GM18909 (cell line): ENCODE measurements around the gene ODAD2.
"Not testable (repeated sequence)": the region's sequence is repeated elsewhere in the genome, so short reads cannot be mapped to it uniquely, and the experiment has no call there.

Experiments used
- ATAC-seq: cut with Tn5 transposase; IDR thresholded peaks from one replicate; pipeline ENCODE4 v1.9.1; 2021; ENCODE audit warnings: mild to moderate bottlenecking; ENCODE audit not compliant: unreplicated experiment, poor library complexity

The ODAD2 gene, protein sequence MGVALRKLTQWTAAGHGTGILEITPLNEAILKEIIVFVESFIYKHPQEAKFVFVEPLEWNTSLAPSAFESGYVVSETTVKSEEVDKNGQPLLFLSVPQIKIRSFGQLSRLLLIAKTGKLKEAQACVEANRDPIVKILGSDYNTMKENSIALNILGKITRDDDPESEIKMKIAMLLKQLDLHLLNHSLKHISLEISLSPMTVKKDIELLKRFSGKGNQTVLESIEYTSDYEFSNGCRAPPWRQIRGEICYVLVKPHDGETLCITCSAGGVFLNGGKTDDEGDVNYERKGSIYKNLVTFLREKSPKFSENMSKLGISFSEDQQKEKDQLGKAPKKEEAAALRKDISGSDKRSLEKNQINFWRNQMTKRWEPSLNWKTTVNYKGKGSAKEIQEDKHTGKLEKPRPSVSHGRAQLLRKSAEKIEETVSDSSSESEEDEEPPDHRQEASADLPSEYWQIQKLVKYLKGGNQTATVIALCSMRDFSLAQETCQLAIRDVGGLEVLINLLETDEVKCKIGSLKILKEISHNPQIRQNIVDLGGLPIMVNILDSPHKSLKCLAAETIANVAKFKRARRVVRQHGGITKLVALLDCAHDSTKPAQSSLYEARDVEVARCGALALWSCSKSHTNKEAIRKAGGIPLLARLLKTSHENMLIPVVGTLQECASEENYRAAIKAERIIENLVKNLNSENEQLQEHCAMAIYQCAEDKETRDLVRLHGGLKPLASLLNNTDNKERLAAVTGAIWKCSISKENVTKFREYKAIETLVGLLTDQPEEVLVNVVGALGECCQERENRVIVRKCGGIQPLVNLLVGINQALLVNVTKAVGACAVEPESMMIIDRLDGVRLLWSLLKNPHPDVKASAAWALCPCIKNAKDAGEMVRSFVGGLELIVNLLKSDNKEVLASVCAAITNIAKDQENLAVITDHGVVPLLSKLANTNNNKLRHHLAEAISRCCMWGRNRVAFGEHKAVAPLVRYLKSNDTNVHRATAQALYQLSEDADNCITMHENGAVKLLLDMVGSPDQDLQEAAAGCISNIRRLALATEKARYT

DNA sequence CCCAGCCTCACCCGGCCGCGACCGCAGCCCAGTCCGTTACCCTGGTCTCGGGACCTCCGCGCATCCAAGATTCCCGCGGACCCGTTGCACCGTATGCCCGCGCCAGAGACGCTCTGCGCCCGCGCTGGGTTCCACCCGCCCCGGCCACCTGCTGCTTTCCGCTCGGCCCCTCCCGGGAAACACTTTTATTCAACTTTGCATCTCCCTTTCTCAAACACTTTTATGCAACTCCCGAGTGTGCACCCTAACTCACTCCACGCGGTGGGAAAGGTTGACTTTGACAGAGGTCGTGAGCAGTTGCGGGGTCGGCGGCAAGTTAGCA is at the start of gene ODAD2:
ODAD2 (minus strand) TSS at position 126 of the 322 bp plus-strand sequence. CDS start 3,937 bp downstream, outside the sequence.
- ATAC-seq, result no peak

- no peak for ATAC-seq
Observed at GRCh38 chr10:28047061-28047460, 48.2 kb upstream of the ODAD2 start.

DNA sequence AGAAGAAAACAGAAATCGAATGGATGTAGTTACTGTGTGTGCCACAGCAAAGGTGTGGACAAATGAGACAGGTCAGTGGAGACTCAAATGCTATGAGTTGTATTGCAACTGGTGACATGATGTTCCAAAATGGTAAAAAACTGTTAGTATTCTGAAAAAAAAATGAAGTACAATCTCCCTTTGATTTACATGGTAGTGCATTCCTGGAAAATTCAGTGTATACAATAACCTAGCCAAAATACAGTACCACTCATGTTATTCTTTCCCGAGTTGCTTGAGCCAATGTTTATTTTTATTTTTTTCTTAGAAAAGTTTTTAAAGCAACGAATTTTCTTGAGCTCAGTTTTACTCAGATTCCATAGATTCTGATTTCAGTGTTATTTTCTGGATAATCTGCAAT is 47.7 kb upstream of the ODAD2 start:
- no peak for ATAC-seq

- ATAC-seq, result no peak
Observed at GRCh38 chr10:28043941-28044340, 45.1 kb upstream of the ODAD2 start.

DNA sequence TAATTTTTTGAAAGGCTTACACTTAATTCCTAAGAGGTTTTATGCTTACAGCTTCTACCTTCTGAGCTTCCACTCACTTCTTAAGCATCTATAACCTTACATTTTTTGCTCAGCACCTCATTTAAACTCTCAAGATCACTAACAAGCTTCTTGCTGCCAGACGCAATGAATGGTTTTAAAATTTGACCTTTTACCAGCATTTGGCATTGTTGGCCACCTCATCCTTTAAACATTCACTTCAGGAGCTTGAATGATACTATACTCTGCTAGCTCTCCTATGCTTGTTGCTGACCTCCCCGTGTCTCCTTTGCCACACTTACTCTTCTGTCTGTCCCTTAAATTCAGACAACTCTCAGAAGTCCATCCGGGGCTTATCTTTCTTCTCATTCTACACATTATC is 37.7 kb upstream of the ODAD2 start:
- ATAC-seq, result no peak

DNA sequence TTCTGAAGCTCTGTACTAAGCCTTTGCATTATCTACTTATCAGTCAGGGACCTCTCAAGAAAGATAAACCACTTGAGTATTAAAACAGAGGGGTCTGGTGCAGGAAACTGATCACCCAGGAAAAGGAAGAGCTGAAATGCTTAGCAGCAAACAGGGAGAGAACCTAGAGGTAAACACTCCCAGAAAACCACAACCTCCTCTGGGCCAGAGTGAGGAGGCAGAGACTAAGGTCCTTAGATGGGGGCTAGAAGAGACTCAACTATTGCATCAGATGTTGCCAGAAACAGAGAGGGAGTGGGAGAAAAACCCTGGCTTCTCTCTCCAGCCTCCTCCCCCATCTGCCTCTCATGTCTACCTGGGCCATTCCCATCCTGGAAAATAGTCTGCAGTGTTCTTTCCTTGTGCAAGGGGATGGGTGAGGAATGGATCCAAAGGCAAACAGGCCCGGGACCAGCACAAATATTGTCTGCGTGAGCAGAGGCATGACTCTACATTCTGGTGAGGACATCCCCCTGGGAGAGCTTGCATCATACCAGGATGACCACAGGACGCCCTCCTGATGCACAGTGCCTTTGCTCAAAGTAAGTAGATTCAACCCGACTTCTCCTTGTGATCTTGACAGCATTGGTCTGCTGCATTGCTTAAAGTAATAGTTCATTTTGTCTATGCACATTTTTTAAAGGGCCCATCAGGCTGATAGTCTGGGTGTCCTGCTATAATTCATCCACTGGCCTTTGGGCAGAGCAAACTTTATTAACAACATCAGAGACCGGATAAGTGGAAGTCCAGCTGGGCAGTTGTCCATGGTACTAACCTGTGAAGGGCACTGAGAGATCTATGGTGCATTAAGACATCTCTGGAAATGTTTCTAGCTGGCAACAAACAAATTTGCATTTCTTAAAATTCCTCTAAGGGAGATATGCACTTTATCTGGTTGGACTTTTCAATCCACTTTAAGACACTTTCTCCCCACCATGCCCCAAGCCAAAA is 22.4 kb upstream of the ODAD2 start:
- no peak for ATAC-seq

GRCh38 chr10:28020080-28020860 is 21.4 kb upstream of the ODAD2 start:
- no peak for ATAC-seq

DNA sequence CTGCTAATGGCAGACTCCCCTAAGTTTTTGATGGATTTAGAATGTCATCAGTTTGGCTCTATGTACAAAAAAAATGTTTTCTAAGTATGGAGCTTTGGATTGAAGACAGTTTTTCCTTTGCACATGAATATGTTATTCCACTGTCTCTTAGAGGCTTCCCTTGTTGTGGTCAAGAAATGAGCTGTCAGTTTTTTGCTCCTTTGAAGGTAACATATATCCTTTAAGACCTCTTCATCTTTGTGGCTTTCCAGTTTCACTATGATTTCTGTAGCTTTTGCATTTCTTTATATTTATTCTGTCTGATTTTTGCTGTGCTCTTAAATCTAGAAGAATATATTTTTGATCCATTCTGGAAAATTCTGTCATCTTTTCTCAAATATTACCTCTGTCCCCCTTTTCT is 15.8 kb upstream of the ODAD2 start:
- no peak for ATAC-seq

DNA sequence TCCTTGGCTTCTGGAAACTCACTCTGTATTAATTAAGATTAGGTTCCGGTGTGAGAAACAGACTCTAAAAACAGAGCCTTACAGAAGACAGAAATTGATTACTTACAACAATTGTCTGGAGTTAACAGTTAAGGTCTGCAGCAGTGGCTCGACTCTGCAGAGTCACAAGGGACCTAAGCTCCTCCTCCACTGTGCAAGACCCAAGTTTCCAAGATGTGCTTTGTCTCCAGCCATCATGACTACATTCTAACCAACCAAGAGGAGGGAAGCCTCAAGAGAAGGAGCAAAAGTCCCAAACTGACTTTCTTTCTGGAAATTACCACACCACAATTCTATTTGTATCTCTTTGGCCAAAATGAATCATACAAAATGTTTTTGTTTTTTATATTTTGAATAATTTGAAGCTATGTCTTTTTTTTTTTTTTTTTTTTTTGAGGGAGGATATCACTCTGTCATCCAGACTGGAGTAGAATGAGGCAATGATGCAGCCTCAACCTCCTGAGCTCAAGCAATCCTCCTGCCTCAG is 14.2 kb upstream of the ODAD2 start:
- no peak for ATAC-seq

- no peak for ATAC-seq
Observed at GRCh38 chr10:28010821-28011220, 11.9 kb upstream of the ODAD2 start.

- no peak for ATAC-seq
Observed at GRCh38 chr10:28008054-28008453, 9.2 kb upstream of the ODAD2 start.

DNA sequence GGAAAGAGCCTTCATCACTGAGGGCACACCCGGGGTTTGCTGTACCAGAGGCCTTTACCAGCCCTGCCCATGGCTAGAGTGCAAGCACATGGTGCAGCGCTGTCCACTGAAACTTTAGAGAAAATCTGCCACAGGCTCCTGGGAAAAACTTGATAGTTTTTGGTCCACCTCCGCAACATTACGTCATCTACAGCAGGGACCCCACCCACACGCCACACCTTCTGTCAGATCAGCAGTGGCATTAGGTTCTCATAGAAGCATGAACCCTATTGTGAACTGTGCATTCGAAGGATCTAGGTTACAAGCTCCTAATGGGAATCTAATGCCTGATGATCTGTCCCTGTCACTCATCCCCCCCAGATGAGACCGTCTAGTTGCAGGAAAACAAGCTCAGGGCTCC is 2.5 kb upstream of the ODAD2 start:
- ATAC-seq, result no peak

GRCh38 chr10:27998178-27998953 is 513 bp downstream of the ODAD2 start:
- ATAC-seq, result peak; percentile 56

DNA sequence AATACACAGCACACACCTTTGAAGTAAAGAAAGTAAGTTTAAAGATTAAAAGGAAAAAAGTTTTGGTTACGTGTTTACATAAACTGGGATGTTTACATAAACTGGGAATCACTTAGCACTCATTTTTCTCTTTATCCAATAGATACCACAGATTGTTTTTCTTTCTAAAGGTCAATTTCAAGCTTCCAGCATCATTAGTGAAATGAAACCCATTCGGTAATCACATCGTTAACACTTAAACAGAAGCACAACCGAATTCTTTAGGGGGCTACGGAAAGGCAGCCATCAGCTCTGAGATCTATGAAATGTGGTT is 1.1 kb downstream of the ODAD2 start:
- ATAC-seq, result no peak

GRCh38 chr10:27995311-27995710 is 3.6 kb downstream of the ODAD2 start:
- no peak for ATAC-seq

DNA sequence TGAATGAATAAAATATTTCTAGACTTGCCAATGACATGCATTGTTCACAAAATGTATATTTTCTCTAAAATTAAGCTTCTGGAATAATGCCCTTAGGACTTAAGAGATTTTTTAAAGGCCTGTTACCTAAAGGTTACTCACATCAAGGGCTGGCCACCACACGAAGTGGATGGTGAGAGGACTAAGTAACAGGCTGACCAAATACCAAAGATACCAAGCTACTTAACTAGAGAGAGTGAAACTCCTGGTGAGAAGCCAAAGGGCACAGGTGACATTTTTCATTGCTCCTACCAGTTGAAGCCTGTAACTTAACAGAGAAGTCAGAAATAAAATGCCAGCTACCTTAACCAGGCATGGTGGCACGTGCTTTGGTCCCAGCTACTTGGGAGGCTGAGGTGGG is 9.5 kb downstream of the ODAD2 start:
- not testable (repeated sequence) for ATAC-seq

- ATAC-seq, result no peak
Observed at GRCh38 chr10:27986821-27987220, 12.1 kb downstream of the ODAD2 start.

GRCh38 chr10:27982875-27983543 is 15.9 kb downstream of the ODAD2 start:
- ATAC-seq, result no peak
